ENCODE results near the gene KANK4. TPM values are rescaled to one million over a fixed set of nuclear protein-coding genes. Genes with fewer than 3 reads are reported as not detected.

Gene KANK4
- not detected in 2 replicates for total RNA-seq

GRCh38 chr1:62318756-62319544, at the start of gene KANK4:
KANK4 (minus strand) TSS chr1:62319434; CDS start chr1:62281564, 37,870 bp downstream.
- intact Hi-C loops (cut with micrococcal nuclease): no loop called here

DNA sequence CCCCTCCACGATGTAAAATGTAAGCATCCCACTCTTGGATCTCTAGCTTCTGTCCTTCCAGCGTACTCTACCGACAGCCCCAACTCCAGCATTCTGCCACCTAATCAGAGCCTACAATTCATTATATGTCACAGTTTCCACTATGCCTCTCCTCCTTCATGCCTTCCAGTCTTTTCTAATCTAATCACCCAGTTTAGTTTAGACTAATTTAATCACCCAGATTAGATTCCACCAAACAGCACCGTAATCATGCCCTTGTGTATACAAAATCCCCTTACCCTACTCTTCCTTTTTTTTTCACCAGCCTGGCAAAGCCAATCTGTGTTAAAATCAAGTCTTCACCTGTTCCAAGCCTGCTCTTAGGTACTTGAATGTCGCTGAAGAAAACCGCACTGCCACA, 49.8 kb upstream of the KANK4 start:
- intact Hi-C loops (cut with micrococcal nuclease): no loop called here

GRCh38 chr1:62367005-62367557, 47.8 kb upstream of the KANK4 start:
- intact Hi-C loops (cut with micrococcal nuclease): no loop called here

- intact Hi-C loops (cut with micrococcal nuclease): no loop called here
These were observed 45.5 kb upstream of the KANK4 start for GRCh38 chr1:62364721-62365120.

DNA sequence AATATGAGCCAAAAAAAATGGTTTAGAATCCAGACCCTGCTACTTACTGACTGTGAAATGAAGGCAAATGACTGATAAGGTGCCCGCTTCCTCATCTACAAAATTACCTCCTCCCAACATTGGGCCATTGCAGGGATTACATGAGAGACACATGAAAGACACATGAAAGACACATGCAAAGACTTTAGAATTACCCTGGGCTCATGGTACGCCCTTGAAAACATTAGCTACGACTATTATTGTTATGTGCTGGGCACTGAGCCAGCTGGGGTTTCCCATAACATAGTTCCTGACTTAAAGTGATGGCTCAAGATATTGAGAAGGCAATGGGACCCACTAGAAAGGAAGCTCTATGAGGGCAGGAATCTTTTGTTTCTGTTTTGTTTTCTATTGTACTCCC, 43.7 kb upstream of the KANK4 start:
- intact Hi-C loops (cut with micrococcal nuclease): no loop called here

DNA sequence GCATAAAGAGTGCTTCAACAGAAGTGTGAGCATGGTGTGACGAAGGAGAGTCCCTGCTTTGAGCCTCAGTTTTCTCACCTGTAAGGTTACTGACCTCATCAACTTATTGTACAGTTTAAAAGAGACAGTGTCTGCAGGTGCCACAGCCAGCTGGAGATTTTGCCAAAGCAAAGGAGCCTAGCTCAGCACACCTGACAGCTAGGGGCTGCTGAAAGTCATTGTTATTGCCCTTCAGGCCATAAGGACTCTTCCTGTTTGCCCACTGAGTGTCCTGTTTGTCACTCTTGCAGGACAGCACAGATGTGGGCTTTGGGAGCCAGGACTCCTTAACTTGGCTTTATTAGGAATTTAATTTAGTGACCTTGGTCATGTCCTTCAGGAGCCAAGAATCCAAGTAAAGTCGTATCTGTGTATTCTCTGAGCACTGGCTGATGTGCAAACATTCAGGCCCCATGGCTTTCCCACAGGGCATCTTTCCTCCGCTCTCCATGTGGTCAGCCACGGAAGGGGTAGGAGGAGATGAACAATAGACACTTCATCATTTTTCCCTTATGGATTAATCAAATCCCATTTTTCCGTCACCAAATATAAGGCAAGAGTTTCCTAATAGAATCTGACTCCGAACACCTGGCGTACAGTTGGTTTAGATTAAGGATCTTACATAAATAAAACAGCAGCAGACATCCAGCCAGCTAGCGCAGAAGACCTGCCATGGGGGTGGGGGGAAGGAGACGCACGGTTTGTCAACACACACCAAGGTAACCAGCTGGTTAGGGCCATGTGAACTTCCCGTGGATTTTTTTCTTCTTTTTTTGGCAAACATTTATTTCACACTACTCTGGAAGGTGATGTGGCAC, 43.1 kb upstream of the KANK4 start:
- intact Hi-C loops (cut with micrococcal nuclease): no loop called here

- intact Hi-C loops (cut with micrococcal nuclease): no loop called here
These were observed 42.2 kb upstream of the KANK4 start for GRCh38 chr1:62361431-62361830.

DNA sequence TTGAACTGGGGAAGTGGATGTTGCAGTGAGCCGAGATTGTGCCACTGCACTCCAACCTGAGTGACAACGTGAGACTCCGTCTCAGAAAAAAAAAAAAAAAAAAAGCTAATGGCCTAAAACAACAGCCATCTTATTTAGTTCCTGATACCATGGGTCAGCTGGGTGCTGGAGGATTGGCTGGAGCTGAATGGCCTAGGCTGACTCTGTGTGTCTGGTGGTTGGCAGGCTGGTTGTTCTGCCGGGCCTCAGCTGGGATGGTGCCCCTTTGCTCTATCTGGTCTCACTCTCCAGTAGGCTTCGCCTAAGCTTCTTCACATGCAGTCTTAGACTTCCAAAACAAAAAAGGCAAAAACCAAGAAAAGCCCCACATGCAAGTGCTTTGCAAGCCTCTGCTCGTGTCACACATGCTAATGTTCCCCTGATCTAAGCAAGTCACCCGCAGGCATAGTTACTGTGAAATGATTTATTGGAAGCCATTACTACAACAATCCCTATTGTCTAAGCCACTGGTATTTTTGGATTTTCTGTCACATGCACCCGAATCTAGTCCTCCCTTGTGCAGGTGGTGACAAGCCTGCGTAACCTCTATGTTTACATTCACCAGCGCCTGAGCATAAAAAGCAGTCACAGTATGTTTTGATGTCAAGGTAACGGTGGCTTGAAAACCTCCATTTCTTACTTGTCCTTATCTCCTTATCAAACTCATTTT, 39.6 kb upstream of the KANK4 start:
- intact Hi-C loops (cut with micrococcal nuclease): no loop called here

DNA sequence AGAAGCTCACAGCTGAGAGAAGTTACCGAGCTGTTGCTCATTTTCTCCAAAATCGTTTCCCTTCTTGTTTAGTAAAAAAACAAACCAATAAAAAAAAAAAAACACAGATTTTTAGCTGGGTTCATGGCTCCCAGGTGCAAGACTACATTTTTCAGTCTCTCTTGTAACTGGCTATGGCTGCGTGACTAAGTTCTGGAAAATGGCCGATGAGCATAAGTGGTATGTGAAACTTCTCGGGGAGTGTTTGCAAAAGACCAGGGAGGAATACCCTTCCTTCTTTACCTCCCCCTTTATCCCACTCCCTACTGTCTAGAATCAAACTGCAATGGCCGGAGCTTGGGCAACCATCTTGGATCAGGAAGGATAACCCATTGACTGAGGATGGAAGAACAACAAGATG, 38.7 kb upstream of the KANK4 start:
- intact Hi-C loops (cut with micrococcal nuclease): no loop called here

DNA sequence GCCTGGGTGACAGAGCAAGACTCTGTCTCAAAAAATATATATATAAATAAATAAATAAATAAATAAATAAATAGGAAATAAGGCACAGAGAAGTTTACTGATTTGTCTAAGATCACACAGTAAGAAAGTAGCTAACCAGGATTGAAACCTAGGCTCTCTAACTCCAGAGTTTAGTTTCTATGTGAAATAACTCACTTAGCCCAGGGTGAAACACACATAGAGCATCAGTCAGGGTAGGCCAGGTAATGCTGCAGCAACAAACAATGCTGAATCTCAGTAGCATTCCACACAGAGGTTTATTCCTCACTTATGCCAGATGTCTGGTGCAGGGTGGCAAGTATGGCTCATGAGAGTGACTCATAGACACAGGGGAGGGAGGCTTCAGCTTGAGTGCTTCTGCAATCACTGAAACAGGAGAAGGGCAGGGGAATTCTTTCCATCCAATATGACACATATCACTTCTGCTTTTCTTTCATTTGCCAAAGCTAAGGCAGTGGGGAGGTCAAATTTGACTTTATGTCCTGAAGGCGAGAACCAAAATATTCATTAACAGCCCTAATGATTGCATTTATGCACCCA, 37.1 kb upstream of the KANK4 start:
- intact Hi-C loops (cut with micrococcal nuclease): no loop called here

- intact Hi-C loops (cut with micrococcal nuclease): no loop called here
These were observed 35.9 kb upstream of the KANK4 start for GRCh38 chr1:62355095-62355494.

GRCh38 chr1:62353853-62354252, 34.6 kb upstream of the KANK4 start:
- intact Hi-C loops (cut with micrococcal nuclease): no loop called here

DNA sequence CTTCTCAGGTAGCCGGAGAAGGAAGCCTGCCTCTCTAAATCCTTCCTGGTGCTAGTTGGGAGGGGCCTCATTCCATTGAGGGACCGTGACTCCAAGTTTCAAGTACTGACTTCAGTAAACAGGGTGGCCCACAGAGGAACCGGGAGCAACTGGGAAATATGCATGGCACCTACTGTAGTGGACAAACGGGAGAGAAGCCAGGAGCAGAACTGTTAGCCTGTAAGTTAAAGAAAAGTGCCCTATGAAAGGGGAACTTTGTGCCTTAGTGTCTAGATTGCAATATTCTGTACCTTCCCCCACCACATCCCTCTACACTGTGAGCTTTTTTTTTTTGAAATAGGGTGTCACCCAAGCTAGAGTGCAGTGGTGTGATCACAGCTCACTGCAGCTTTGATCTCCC, 33.2 kb upstream of the KANK4 start:
- intact Hi-C loops (cut with micrococcal nuclease): no loop called here

DNA sequence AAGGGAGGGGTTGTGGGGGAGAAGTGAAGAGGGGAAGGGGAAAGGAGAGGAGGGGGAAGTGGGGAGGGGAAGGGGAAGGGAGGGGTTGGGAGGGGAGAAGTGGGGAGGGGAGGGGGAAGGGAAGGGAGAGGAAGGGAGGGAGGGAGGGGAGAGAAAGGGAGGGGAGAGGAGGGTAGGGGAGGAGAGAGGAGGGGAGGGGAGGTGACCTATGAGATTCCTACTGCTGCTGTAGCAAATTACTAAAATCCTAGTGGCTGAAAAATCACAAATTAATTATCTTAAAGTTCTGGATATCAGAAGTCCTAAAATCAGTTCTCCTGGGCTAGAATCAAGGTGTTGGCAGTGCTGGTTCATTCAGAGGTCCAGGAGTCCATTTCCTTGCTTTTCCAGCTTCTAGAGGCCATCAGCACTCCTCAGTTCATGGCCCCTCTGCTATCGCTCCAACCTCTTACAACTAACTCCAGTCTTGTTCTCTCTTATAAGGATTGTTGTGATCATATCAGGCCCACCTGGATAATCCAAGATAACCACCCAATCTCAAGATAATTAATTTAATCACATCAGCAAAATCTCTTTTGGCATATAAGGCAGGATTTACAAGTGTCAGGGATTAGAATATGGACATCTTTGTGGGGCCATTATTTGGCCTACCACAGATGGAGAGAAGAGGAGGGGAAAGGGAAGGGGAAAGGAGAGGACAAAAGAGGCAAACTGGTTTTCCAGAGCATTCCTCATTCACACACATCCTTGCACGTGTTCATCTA, 30.4 kb upstream of the KANK4 start:
- intact Hi-C loops (cut with micrococcal nuclease): no loop called here

DNA sequence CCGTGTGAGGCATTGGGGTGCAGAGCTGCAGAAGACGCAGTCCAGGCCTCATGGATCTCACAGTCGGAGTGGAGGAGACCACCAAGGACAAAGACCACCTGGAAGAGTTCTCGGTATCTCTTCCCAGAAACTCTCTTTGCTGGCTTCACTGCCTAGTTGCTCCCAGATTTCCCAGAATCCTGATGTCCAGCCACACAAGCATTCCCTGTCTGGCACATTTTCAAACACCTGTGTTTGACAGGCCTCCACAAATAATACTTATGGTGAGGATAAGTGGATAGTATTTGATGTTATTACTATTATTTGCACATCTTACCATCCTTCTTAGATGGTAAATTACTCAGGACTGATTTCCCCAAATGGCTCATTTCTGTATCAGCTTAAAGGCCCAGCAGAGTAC, 27.7 kb upstream of the KANK4 start:
- intact Hi-C loops (cut with micrococcal nuclease): no loop called here

DNA sequence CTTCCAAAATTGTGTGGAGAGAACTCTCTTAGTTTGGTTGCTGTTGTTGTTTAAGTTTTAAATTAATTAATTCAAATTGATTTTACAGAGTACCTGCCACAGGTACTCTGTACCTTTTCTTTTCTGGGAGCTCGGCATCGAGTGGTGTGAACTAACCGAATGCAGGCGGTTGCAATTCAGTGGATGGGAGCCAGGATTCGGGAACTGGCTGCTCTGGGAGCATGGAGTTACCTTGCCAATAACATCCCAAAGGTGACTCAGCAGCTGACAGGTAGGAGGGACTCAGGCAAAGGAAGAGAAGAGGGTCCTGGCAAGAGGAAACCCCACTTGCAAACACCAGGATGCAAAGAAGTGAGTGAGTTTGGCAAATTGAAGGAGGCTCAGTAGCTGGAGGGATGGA, 24.7 kb upstream of the KANK4 start:
- intact Hi-C loops (cut with micrococcal nuclease): no loop called here

- intact Hi-C loops (cut with micrococcal nuclease): no loop called here
These were observed 23.0 kb upstream of the KANK4 start for GRCh38 chr1:62342270-62342669.

- intact Hi-C loops (cut with micrococcal nuclease): no loop called here
These were observed 22.4 kb upstream of the KANK4 start for GRCh38 chr1:62341615-62342014.

GRCh38 chr1:62341089-62341488, 21.9 kb upstream of the KANK4 start:
- intact Hi-C loops (cut with micrococcal nuclease): no loop called here

Measured in T-helper 1 cell treated with Interleukin-12 subunit alpha and Interleukin-12 subunit beta and Interleukin-4 antibody, amounts not matched to agents 30 ng/mL and 1 ng/mL, for 36 hours (primary cell).